ENCODE measurements around the gene CLDN19.

- TF ChIP-seq CTCF (IDR thresholded peaks at IDR 0.05) (no peak; the same call in 1 of the 2 replicates), SIN3A (IDR thresholded peaks at IDR 0.05; ENCODE audit: borderline replicate concordance, insufficient read depth, low read depth, low read length) (no peak), REST (IDR thresholded peaks at IDR 0.05; ENCODE audit: insufficient read depth in 1 of 2, low read depth in 2 of 2, low read length in 1 of 2) (no peak), POLR2AphosphoS5 (IDR thresholded peaks at IDR 0.05; ENCODE audit: low read depth, low read length) (no peak), TCF7L2 (IDR thresholded peaks at IDR 0.05; ENCODE audit: low read depth, low read length) (no peak)
Measured at GRCh38 chr1:42730988-42731387, 9.0 kb downstream of the CLDN19 start.
